ENCODE results near the gene DACT1.

DACT1 gene

DNA sequence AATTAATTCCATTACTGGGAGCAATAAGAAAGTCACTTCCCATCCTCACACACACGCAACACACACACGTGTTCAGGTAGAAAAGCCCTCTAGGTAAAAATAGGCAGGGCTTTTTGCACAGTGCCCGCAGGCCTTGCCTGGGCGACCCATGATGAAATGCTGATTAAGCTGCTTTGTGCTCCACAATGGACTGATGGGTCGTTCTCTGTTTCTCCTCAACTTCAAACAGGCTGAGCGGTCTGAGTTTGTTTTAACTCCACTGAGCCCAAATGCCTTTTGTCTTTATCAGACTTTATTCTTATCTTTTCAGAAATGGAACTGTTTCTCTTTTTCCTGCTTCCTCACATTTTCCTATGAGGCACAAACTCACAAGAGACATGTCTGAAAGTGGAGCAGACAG is 9.4 kb upstream of the DACT1 start:
- no peaks in the 10 kb centered on the region for H3K9me3 Mint-ChIP-seq
- no peak overlapping the region for H3K4me3 Mint-ChIP-seq
- H3K27me3 Mint-ChIP-seq = no peaks in the 10 kb centered on the region
- peaks cover 4% of the 10 kb centered on the region for H3K4me1 Mint-ChIP-seq (ENCODE audit: low read depth)
- H3K27ac Mint-ChIP-seq = no peak overlapping the region
- no peaks in the 10 kb centered on the region for H3K36me3 Mint-ChIP-seq (ENCODE audit: low read depth)

DNA sequence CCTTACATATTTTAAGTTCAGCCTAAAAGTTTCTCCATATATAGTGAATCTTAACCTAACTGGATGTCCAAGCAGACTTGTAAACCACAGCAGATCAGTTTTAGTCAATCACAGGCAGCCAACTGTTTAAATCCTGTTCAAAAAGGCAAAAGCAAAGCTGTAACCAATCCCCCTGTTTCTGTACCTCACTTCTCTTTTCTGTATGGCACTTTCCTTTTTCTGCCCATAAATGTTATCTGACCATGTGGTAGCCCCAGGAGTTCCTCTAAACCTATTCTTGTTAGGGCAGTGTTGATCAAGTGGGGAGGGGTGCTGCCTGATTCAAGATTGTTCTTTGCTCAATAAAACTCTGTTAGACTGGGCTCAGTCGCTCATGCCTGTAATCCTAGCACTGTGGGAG is 8.5 kb upstream of the DACT1 start:
- no peaks in the 10 kb centered on the region for H3K36me3 Mint-ChIP-seq (ENCODE audit: low read depth)
- peaks cover 4% of the 10 kb centered on the region for H3K4me1 Mint-ChIP-seq (ENCODE audit: low read depth)
- H3K27ac Mint-ChIP-seq = no peak overlapping the region
- H3K9me3 Mint-ChIP-seq = no peaks in the 10 kb centered on the region
- H3K4me3 Mint-ChIP-seq = no peak overlapping the region
- H3K27me3 Mint-ChIP-seq = peaks cover under 1% of the 10 kb centered on the region

DNA sequence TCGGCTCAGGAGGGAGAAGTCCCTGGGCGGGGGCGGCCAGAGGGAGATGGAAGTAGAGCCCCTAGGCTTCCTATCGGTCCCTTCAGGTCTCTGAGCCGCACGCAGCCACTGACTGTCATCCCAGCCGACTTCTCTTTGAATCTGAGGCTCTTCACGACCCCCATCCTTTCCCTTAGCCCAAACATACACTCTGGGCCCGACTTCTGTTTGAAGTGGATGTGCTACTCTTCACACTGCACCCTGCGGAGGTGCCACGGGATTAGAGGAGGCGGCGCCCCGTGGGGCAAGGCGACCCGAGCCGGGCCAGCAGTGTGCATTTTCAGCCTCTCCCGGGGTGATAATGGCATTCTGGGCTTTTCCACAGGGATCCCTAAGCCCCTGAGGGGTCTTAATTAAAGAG is 6.0 kb upstream of the DACT1 start:
- H3K4me1 Mint-ChIP-seq (ENCODE audit: low read depth) = peaks cover 17% of the 10 kb centered on the region
- no peak overlapping the region for H3K4me3 Mint-ChIP-seq
- peaks cover 22% of the 10 kb centered on the region for H3K27me3 Mint-ChIP-seq
- no peaks in the 10 kb centered on the region for H3K36me3 Mint-ChIP-seq (ENCODE audit: low read depth)
- H3K9me3 Mint-ChIP-seq = no peaks in the 10 kb centered on the region
- H3K27ac Mint-ChIP-seq = no peak overlapping the region

DNA sequence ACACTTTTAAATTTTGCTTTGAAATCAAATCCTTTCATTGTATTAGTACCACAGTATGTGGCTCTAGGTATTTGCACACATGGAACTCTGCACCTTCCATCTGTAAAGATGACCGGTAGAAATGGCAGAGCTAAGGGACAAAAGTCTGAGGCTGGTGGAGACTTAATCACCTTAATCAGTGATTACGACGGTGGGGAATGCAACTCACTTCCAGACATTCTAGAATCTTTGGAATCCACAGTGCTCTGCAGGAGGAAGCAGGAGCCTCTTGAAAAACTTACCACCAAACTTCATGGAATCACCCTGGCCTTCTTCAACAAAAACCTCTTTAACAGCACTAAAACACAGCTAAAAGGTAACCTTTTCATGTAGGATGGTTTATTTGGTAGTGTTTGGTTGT is 3.9 kb upstream of the DACT1 start:
- no peak overlapping the region for H3K4me3 Mint-ChIP-seq
- H3K4me1 Mint-ChIP-seq (ENCODE audit: low read depth) = peaks cover 29% of the 10 kb centered on the region
- H3K9me3 Mint-ChIP-seq = no peaks in the 10 kb centered on the region
- no peak overlapping the region for H3K27ac Mint-ChIP-seq
- peaks cover 32% of the 10 kb centered on the region for H3K27me3 Mint-ChIP-seq
- no peaks in the 10 kb centered on the region for H3K36me3 Mint-ChIP-seq (ENCODE audit: low read depth)

DNA sequence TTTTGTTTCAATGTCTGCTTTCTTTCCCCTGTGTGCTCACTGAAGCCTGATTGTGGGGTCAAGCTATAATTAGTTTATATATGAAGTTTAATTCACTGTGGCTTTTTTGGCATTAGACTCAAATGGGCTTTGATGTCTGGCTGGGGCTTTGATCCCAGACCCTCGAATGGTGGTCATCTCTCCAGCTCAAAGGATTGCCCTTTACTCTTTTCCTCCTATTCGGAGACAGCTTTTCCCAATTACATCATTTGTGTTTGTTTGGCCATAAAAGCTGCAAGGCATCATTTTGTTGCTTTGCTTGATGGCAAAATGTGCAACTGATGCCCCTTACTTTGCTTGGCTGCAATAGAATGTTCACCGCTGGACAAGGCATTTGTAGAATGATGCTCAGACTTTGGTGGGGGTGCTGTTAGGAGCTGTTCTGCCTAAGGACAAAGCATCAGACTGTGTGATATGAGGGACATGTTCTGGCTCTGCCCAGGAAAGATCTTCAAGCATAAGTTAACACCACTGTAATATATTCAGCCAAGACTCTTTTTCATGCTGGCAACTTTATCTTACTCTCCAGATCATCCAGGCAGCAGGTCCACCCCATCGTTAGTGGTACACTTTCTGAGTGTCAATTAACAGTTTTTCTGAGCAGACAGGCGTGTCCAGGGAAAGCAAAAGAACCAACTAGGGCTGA is 3.2 kb upstream of the DACT1 start:
- H3K27ac Mint-ChIP-seq = no peak overlapping the region
- no peaks in the 10 kb centered on the region for H3K36me3 Mint-ChIP-seq (ENCODE audit: low read depth)
- peaks cover 38% of the 10 kb centered on the region for H3K27me3 Mint-ChIP-seq
- no peak overlapping the region for H3K4me3 Mint-ChIP-seq
- H3K9me3 Mint-ChIP-seq = no peaks in the 10 kb centered on the region
- H3K4me1 Mint-ChIP-seq (ENCODE audit: low read depth) = peaks cover 36% of the 10 kb centered on the region

DNA sequence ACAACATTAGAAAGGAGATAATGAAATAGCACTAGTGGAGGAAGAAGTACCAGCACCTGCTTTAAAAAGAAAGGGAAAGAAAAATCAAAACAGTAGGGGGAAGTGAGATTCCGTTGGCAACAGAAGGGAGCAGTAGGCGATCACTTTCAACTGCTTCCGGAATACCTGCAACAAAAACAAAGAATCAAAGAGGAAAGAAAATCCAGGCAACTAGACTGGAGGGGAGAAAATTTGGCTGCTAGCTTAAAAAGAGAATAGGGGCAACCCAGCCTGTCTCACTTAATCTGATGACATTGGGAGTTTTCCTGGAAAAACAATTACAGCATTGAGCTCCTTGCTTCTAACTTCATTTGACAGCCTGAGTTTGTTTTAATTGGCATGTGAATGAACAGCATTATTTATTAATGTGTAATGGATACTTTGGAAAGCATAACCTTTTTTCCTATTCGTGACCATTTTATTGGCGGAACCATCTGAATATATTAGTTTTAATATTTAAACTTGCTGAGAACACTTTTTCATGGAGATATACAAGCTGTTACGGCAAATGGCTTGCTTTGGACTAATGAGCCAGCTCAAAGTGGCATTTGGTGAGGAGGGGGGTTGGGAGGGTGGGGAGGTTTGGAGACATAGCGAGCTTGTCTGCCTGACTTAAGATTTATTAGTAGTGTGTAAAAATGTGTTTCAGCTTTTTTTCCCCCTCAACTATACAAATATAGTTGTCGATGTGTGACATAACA is 2.5 kb upstream of the DACT1 start:
- Mint-ChIP-seq H3K27ac (no peak overlapping the region), H3K4me3 (no peak overlapping the region), H3K9me3 (no peaks in the 10 kb centered on the region), H3K36me3 (ENCODE audit: low read depth) (no peaks in the 10 kb centered on the region), H3K4me1 (ENCODE audit: low read depth) (peaks cover 40% of the 10 kb centered on the region), H3K27me3 (peaks cover 45% of the 10 kb centered on the region)

DNA sequence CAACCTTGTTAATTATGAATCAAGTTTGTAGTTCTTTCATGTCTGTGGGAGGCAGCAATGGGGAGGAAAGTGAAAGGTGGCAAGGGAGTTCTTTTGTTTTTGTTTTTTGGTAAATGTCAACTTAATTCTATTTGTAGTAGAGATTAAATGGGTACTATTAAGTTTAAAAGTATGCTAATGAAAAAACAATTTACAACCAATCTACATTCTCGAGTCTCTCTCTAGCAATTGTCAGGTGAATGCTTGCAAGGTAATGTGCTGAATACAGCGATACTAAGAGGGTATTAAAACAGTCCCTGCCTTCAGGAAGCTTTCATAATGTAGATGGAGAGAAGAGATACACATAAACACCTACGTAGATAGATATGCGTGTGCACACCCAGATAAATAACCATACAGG is 1.6 kb upstream of the DACT1 start:
- no peaks in the 10 kb centered on the region for H3K36me3 Mint-ChIP-seq (ENCODE audit: low read depth)
- H3K27ac Mint-ChIP-seq = no peak overlapping the region
- H3K4me1 Mint-ChIP-seq (ENCODE audit: low read depth) = peaks cover 48% of the 10 kb centered on the region
- peaks cover 54% of the 10 kb centered on the region for H3K27me3 Mint-ChIP-seq
- H3K9me3 Mint-ChIP-seq = no peaks in the 10 kb centered on the region
- no peak overlapping the region for H3K4me3 Mint-ChIP-seq

DNA sequence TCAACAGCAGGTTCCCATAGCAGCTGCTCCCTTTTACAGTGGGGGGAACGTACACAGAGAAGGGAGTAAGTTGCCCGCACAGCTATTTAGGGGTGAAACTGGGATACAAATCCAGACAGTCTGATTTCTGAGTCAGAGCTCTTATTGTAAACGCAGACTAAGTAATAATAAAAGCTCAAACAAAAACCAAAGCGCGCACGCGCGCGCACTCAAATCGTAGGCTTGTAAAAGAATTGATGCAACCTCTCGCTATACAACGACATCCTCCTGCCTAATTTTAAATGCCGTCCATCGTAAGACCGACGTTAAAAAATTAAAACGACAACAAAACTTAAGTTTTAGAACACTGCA is 747 bp upstream of the DACT1 start:
- Mint-ChIP-seq H3K36me3 (ENCODE audit: low read depth) (no peaks in the 10 kb centered on the region), H3K9me3 (no peaks in the 10 kb centered on the region), H3K27me3 (peaks cover 62% of the 10 kb centered on the region), H3K27ac (peak overlapping the region; percentile 16), H3K4me3 (peak overlapping the region; percentile 84), H3K4me1 (ENCODE audit: low read depth) (peaks cover 51% of the 10 kb centered on the region)

DNA sequence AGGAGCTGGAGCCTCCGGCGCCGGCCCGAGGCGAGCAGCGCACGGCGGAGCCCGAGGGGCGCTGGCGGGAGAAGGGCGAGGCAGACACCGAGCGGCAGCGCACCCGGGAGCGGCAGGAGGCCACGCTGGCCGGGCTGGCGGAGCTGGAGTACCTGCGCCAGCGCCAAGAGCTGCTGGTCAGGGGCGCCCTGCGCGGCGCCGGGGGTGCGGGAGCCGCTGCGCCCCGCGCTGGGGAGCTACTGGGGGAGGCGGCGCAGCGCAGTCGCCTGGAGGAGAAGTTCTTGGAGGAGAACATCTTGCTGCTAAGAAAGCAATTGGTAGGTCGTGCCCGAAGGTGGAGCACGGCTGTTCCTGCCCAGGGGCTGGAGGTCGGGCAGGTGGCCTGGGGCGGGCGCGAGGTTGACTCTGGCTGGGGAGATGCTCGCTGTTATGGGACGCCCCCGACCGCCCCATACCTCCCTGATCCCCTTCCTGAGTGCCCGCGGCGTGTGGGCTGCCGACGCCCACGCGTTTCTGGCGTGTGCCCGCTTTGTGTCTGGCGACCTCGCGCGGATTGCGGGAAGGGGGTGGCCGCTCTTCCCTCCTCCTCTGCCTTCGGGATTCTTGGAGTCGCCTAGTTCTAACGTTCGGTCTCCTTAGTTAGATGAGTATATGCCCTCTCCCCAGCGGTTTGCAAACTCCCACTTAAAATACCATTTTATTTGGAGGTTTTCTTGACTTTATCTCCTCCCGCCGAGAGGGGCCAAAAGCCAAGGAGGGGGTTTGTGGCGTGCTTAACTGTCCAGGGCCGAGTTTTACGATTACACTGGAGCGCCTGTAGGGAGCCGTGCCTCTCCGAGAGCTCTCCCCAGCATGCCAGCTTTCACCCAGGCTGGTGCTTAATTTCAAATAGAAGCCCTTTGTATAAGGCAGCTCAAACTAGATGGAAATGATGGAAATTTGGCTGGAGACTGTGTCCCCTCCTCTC is 752 bp downstream of the DACT1 start:
- Mint-ChIP-seq H3K27ac (no peak overlapping the region), H3K4me1 (ENCODE audit: low read depth) (peaks cover 51% of the 10 kb centered on the region), H3K4me3 (peak overlapping the region; percentile 76), H3K27me3 (peaks cover 62% of the 10 kb centered on the region), H3K36me3 (ENCODE audit: low read depth) (no peaks in the 10 kb centered on the region), H3K9me3 (no peaks in the 10 kb centered on the region)

DNA sequence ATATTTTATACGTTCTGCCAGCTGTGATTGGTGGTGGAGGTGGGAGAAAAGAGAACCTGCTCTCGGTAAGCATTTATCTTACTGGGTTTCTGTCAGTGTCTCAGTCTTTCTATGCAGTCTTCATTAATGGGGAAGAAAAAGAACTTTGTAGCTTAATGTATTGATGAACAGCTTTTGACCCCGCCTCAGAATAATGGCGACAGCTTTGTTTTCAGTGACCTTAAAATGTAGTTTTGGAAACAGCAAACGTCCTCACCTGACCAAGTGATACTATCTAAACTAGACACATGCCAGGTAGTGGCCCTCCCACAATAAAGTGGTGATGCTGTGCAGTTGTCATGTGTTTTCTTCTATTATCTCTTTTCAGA is 1.4 kb downstream of the DACT1 start:
- Mint-ChIP-seq H3K4me3 (peak overlapping the region; percentile 76), H3K36me3 (ENCODE audit: low read depth) (no peaks in the 10 kb centered on the region), H3K4me1 (ENCODE audit: low read depth) (peaks cover 51% of the 10 kb centered on the region), H3K27me3 (peaks cover 62% of the 10 kb centered on the region), H3K9me3 (no peaks in the 10 kb centered on the region), H3K27ac (no peak overlapping the region)

DNA sequence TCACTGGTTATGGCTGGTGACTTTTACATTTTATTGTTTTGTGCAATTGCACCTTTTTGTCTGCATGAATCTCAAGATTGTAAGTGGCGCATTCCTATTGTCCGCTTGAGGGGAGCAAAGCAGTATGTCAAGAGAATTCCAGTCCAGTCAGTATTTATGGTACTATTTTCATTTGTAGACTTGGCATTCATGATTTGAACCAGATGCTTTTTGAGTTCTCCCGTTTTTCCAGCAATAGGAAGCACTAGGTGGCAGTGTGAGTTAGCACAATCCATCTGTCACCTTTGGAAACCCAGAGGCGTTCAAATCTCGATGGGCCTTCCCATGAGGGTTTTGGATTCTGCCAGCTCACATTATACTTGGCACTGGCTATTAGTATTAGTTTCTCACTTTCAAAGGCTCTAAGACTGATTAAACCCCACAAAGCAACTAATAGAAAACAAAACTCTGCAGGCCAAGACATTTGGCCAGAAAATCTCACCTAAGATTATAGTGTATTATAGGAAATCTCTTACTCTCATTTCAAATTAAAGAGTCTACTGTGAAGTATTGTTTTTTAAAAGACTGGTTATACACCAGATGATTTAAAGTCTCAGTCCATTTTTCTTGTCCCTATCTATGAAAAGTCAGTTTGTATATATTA is 2.2 kb downstream of the DACT1 start:
- peaks cover 47% of the 10 kb centered on the region for H3K4me1 Mint-ChIP-seq (ENCODE audit: low read depth)
- no peak overlapping the region for H3K27ac Mint-ChIP-seq
- H3K27me3 Mint-ChIP-seq = peaks cover 54% of the 10 kb centered on the region
- H3K36me3 Mint-ChIP-seq (ENCODE audit: low read depth) = no peaks in the 10 kb centered on the region
- H3K9me3 Mint-ChIP-seq = no peaks in the 10 kb centered on the region
- peak overlapping the region; percentile 22 for H3K4me3 Mint-ChIP-seq

DNA sequence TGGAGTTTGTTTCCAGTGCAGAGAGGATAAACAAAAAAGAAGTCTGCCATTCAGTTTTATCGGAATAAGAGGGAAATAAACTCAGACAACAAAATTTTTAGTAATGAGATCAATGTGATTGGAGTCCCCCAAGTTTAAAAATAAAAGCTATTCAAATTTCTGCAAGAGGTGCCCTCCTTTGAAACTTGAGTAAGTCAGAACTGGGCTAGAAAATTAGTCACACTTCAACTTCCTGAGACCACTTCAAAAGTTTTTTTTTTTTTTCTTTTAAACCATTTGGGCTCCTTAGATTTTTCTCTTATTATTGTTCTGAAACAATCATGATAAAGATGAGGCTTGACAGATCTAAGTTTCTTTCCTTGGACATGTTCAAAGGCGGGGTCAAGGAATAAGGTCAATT is 3.2 kb downstream of the DACT1 start:
- H3K4me1 Mint-ChIP-seq (ENCODE audit: low read depth) = peaks cover 41% of the 10 kb centered on the region

DNA sequence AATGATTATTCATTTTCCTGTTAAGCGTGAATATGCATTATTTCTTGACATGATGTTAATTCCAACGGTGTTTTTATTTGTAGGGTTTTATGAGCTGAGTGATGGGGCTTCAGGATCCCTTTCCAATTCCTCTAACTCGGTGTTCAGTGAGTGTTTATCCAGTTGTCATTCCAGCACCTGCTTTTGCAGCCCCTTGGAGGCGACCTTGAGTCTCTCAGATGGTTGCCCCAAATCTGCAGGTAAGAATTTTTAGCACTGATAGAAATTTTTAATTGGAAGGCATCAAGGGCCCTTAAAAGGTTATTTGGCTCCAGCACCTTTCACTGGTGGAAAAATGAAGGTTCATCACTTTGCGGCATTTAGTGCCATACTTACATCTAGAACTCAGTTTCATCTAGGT is 3.7 kb downstream of the DACT1 start:
- Mint-ChIP-seq H3K4me3 (no peak overlapping the region), H3K27me3 (peaks cover 41% of the 10 kb centered on the region), H3K9me3 (no peaks in the 10 kb centered on the region), H3K4me1 (ENCODE audit: low read depth) (peaks cover 36% of the 10 kb centered on the region), H3K27ac (no peak overlapping the region), H3K36me3 (ENCODE audit: low read depth) (no peaks in the 10 kb centered on the region)

More for the DNA sequence above, 3.2 kb downstream of the DACT1 start:
- Mint-ChIP-seq H3K36me3 (ENCODE audit: low read depth) (no peaks in the 10 kb centered on the region), H3K27me3 (peaks cover 47% of the 10 kb centered on the region), H3K27ac (no peak overlapping the region), H3K9me3 (no peaks in the 10 kb centered on the region), H3K4me3 (no peak overlapping the region)

DNA sequence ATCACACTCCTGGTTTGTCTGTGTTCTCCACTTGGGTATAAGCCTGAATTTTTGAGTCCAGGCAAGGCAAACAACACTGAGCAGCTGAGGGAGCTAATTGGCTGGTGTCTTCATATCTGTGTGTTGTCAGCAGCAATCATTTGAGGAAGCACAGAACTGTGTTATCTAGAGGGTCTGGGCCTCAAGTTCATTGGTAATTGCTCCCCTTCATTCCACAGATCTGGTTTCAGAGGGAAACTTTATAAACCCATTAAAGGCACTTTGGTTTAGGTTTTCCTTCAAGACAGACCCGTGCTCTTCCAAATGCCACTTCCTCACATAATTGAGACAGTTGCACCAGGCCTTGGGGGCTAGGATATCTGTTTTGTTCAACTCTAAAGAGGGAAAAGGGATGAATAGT is 5.6 kb downstream of the DACT1 start:
- Mint-ChIP-seq H3K4me1 (ENCODE audit: low read depth) (peaks cover 27% of the 10 kb centered on the region), H3K36me3 (ENCODE audit: low read depth) (no peaks in the 10 kb centered on the region), H3K9me3 (no peaks in the 10 kb centered on the region), H3K4me3 (no peak overlapping the region), H3K27ac (no peak overlapping the region), H3K27me3 (peaks cover 33% of the 10 kb centered on the region)

DNA sequence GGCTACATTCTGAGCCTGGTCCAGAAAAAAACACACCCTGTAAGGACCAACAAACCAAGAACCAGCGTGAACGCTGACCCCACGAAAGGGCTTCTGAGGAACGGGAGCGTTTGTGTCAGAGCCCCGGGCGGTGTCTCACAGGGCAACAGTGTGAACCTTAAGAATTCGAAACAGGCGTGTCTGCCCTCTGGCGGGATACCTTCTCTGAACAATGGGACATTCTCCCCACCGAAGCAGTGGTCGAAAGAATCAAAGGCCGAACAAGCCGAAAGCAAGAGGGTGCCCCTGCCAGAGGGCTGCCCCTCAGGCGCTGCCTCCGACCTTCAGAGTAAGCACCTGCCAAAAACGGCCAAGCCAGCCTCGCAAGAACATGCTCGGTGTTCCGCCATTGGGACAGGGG is 7.9 kb downstream of the DACT1 start:
- Mint-ChIP-seq H3K27me3 (peaks cover 13% of the 10 kb centered on the region), H3K4me1 (ENCODE audit: low read depth) (peaks cover 8% of the 10 kb centered on the region), H3K4me3 (no peak overlapping the region), H3K36me3 (ENCODE audit: low read depth) (no peaks in the 10 kb centered on the region), H3K9me3 (no peaks in the 10 kb centered on the region), H3K27ac (no peak overlapping the region)

Measured in stimulated activated naive CD8-positive, alpha-beta T cell treated with anti-CD3 and anti-CD28 coated beads, Interleukin-15, Interleukin-2, amounts not matched to agents 100 ng/mL and 50 ng/mL, for 24 hours (primary cell).